K562 (cell line): ENCODE data around the gene BPTF. TPM values are rescaled to one million over a fixed set of nuclear protein-coding genes. Genes with fewer than 3 reads are reported as not detected.
A peak's percentile ranks its signal among the peaks of the same experiment; 100 is the strongest.

Source experiments
- ATAC-seq: fragments of 200-7000 bp; cut with Tn5 transposase; 3 replicates; pipeline ENCODE4 v1.9.1; 2020; ENCODE audit warnings: moderate library complexity
- BruUV-seq: library from RNA; stranded (reverse); fragments of 400-500 nt; replicated peaks from 2 replicates; lab custom pipeline; 2021; lab: Mats Ljungman, UMichigan
- CTCF ChIA-PET: fragments of 300-600 bp; formaldehyde crosslinking; extraction: SDS; loops from one replicate; lab custom pipeline; 2021; ENCODE audit warnings: low intra/inter-chr PET ratio; lab: Yijun Ruan, JAX
- POLR2A ChIA-PET: fragments of 300-600, 350-650 bp; sonication (Branson Sonifier 250); formaldehyde crosslinking; extraction: SDS; loops from one replicate; lab custom pipeline; 2021; ENCODE audit warnings: antibody characterized with exemption, inconsistent platforms; lab: Yijun Ruan, JAX
- DNase-seq, 4 experiments: peaks; one replicate each; pipeline versions ENCODE4 v3.0.0 to v3.0.0-alpha.2; 2011 to 2018; ENCODE audit warnings: low spot score in 3 of 4, mixed read lengths in 3 of 4; ENCODE audit errors: extremely low read depth in 1 of 4
- FAIRE-seq: peaks from 2 replicates; lab custom pipeline; 2011; peaks lifted over from hg19 to GRCh38; lab: Jason Lieb, UNC
- H2AFZ ChIP-seq: 2 replicates; pipeline ENCODE4 v1.6.0; 2011; ENCODE audit warnings: low read depth, low read length, control low read depth, inconsistent platforms
- H3K27ac ChIP-seq: fragments of 200-600 bp; 3 replicates; pipeline ENCODE4 v1.8.0; 2011; ENCODE audit warnings: low read depth, mild to moderate bottlenecking, control low read depth, inconsistent platforms, low read length, moderate library complexity, mixed read lengths; ENCODE audit errors: extremely low read depth
- H3K27me3 ChIP-seq, 2 experiments: fragments of 300-600 bp in 1 of 2; 2 replicates in 1 of 2; 3 replicates in 1 of 2; pipeline versions ENCODE4 v1.6.0 to v1.8.0; 2011; ENCODE audit warnings: inconsistent platforms in 2 of 2, low read length in 2 of 2, mild to moderate bottlenecking in 1 of 2, mixed read lengths in 1 of 2, moderate library complexity in 1 of 2; ENCODE audit not compliant: control insufficient read depth in 2 of 2, insufficient read depth in 2 of 2
- H3K36me3 ChIP-seq: fragments of 300-600 bp; 3 replicates; pipeline ENCODE4 v1.8.0; 2011; ENCODE audit warnings: mild to moderate bottlenecking, low read length, inconsistent platforms; ENCODE audit not compliant: control insufficient read depth, insufficient read depth
- H3K4me1 ChIP-seq, 2 experiments: fragments of 200-600 bp in 1 of 2; replicated peaks in 1 of 2; 2 replicates in 1 of 2; 3 replicates in 1 of 2; pipeline versions ENCODE4 v1.5.1 to v1.8.0; 2011; ENCODE audit warnings: inconsistent platforms in 2 of 2, low read length in 2 of 2, mild to moderate bottlenecking in 1 of 2, mixed read lengths in 1 of 2, moderate library complexity in 1 of 2; ENCODE audit not compliant: control insufficient read depth in 2 of 2, insufficient read depth in 2 of 2
- H3K4me2 ChIP-seq: 2 replicates; pipeline ENCODE4 v1.6.1; 2011; ENCODE audit warnings: low read length, control low read depth, inconsistent platforms, mixed read lengths; ENCODE audit not compliant: insufficient read depth
- H3K4me3 ChIP-seq: fragments of 200-600 bp; sonication (generic), shearing (Covaris generic); 2 replicates; pipeline ENCODE4 v1.5.1; 2016; ENCODE audit warnings: control low read depth, inconsistent platforms
- H3K79me2 ChIP-seq: fragments of 200-600 bp; 3 replicates; pipeline ENCODE4 v1.8.0; 2011; ENCODE audit warnings: low read length, inconsistent platforms; ENCODE audit not compliant: control insufficient read depth, insufficient read depth
- H3K9ac ChIP-seq, 2 experiments: 2 replicates each; pipeline versions ENCODE4 v1.6.0 to v1.6.1; 2011; ENCODE audit warnings: low read depth in 2 of 2, low read length in 2 of 2, control low read depth in 1 of 2, inconsistent platforms in 1 of 2, mild to moderate bottlenecking in 1 of 2, mixed read lengths in 1 of 2; ENCODE audit not compliant: insufficient read depth in 1 of 2
- H3K9me1 ChIP-seq: one replicate; pipeline ENCODE4 v1.6.0; 2011; ENCODE audit warnings: inconsistent platforms, mild to moderate bottlenecking, low read length, moderate library complexity; ENCODE audit not compliant: control insufficient read depth, insufficient read depth
- H3K9me3 ChIP-seq: replicated peaks from 2 replicates; pipeline ENCODE4 v1.5.1; 2011; ENCODE audit warnings: low read depth, low read length, inconsistent platforms; ENCODE audit not compliant: control insufficient read depth, insufficient read depth
- H4K20me1 ChIP-seq: replicated peaks from 2 replicates; pipeline ENCODE4 v1.6.1; 2011; ENCODE audit warnings: low read length, inconsistent platforms, mixed read lengths; ENCODE audit not compliant: control insufficient read depth, insufficient read depth
- CBFA2T3 ChIP-seq: fragments of 450-650 bp; IDR thresholded peaks from 2 replicates; pipeline ENCODE4 v1.6.1; 2017
- PHB ChIP-seq: fragments of 250-450 bp; sonication (Bioruptor Pico); IDR thresholded peaks from 2 replicates; pipeline ENCODE4 v1.5.0; 2021
- SIRT6 ChIP-seq: IDR thresholded peaks from one replicate; pipeline ENCODE4 v1.6.1; 2012; ENCODE audit warnings: low read depth, mild to moderate bottlenecking, control low read depth, inconsistent platforms, low read length, moderate library complexity
- SP1 ChIP-seq: sonication (generic); formaldehyde crosslinking; IDR thresholded peaks from 2 replicates; pipeline ENCODE4 v1.8.1; 2022; ENCODE audit warnings: mild to moderate bottlenecking, missing genetic modification reagents
- TGIF2 ChIP-seq: sonication (generic); formaldehyde crosslinking; IDR thresholded peaks from 2 replicates; pipeline ENCODE4 v1.8.1; 2022; ENCODE audit warnings: mild to moderate bottlenecking, missing genetic modification reagents, moderate library complexity
- WGBS: fragments of 100-300 bp; shearing (Covaris generic); methylation state at CpG from one replicate; pipeline ENCODE4 v1.1.6; 2016; ENCODE audit warnings: low coverage, mixed read lengths; ENCODE audit not compliant: insufficient coverage; ENCODE audit errors: missing lambda C conversion rate; 5-methylcytosine and 5-hydroxymethylcytosine counted together
- in situ Hi-C: fragments of 300-500 bp; cut with MboI; formaldehyde crosslinking; loops from 4 replicates; pipeline ENCODE4 v1.15.0; 2018; ENCODE audit warnings: inconsistent platforms, mixed read lengths
- intact Hi-C: fragments of 100-400 bp; cut with micrococcal nuclease; formaldehyde crosslinking; loops from 2 replicates; pipeline ENCODE4 v1.14.2; 2022
- polyA plus RNA-seq, 8 experiments: library from polyadenylated mRNA; depleted of rRNA in 4 of 8; stranded (reverse) in 5 of 8; unstranded in 3 of 8; fragments of >200 nt; fragmentation: Nextera tagmentation in 2 of 8; fragmentation: Illumina TruSeq in 1 of 8; extraction: Ambion mirVana in 2 of 8; extraction: Trizol in 1 of 8; gene quantifications; 2 replicates each; pipeline versions ENCODE4 v1.2.1 to v1.2.3, GENCODE V29; 2011 to 2014; ENCODE audit warnings: inconsistent platforms in 1 of 8, missing spikeins in 1 of 8
- total RNA-seq, 7 experiments: library from RNA; depleted of rRNA in 6 of 7; stranded (reverse); fragments of >200 nt in 6 of 7; fragmentation: Illumina TruSeq in 2 of 7; extraction: Trizol in 2 of 7; gene quantifications; 2 replicates each; pipeline versions ENCODE4 v1.2.1 to v1.2.3, GENCODE V29; 2011 to 2021; ENCODE audit warnings: low replicate concordance in 1 of 7
- TF ChIP-seq, protein P1 (sequence below): IDR thresholded peaks from 2 replicates; pipeline ENCODE4 v1.6.1; 2014; ENCODE audit warnings: antibody characterized with exemption

The BPTF gene
- total and polyA plus RNA-seq, 9 of the 15 experiments (the other 6 are each of a cell fraction or from before 2014, with no cell fraction given): 12.5 to 52.1 (median 26.9) TPM

DNA sequence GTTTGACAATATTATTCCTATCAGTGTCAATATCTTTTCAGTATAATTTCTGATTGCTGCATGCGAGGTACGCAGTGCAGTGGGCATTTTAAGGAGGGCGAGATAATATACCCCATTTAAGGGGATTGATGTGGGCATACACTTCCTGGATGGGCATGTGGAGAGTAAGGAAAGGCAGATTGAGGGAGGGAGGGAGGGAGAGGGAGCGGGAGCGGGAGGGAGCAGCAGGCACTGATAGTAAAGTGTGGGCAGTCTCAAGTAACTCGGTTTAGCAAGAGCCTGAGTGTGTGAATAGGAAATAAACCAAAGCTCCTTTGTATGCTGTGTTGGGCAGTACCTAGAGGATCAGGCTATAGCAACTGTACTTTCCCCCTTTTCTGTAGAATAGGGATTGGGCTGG lies 5.1 kb downstream of the BPTF start:
- ATAC-seq (peak; percentile 17; the same call in 2 of the 3 replicates), FAIRE-seq (no peak), DNase-seq (no peak)
- in situ Hi-C loops: no loop called here
- WGBS: 69% methylated on average over 3 of the region's 6 CpGs
- POLR2A ChIA-PET: no interaction called here
- Histone ChIP-seq H2AFZ (no peak overlapping the region), H3K27me3 (no peaks in the 10 kb centered on the region), H3K9ac (no peak overlapping the region), H3K9me3 (no peaks in the 10 kb centered on the region), H4K20me1 (peaks cover 7% of the 10 kb centered on the region), H3K4me3 (no peak overlapping the region), H3K36me3 (peaks cover 3% of the 10 kb centered on the region; the same call in 1 of the 3 replicates), H3K79me2 (peaks cover 90% of the 10 kb centered on the region), H3K4me1 (peaks cover 6 to 14% of the 10 kb centered on the region in 2 experiments; a peak in 2 of 5 replicates), H3K27ac (no peak overlapping the region), H3K4me2 (no peak overlapping the region), H3K9me1 (no peaks in the 10 kb centered on the region)
- CTCF ChIA-PET: no interaction called here
- TF ChIP-seq PHB (CRISPR knock-in tag): no peak
- no peak for TF ChIP-seq TGIF2 (CRISPR knock-in tag)
- TF ChIP-seq, protein P1, sequence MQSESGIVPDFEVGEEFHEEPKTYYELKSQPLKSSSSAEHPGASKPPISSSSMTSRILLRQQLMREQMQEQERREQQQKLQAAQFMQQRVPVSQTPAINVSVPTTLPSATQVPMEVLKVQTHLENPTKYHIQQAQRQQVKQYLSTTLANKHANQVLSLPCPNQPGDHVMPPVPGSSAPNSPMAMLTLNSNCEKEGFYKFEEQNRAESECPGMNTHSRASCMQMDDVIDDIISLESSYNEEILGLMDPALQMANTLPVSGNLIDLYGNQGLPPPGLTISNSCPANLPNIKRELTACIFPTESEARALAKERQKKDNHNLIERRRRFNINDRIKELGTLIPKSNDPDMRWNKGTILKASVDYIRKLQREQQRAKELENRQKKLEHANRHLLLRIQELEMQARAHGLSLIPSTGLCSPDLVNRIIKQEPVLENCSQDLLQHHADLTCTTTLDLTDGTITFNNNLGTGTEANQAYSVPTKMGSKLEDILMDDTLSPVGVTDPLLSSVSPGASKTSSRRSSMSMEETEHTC: no peak
- TF ChIP-seq SP1 (CRISPR knock-in tag): no peak
- no peak for TF ChIP-seq SIRT6
- no peak for TF ChIP-seq CBFA2T3
- intact Hi-C loops: loop anchor here (5.0 to 10.0 kb wide), 2 partner anchors 142 to 184 kb away; no protein-coding TSS in a partner anchor
- no TSS peak for BruUV-seq
